Activated CD4-positive, alpha-beta T cell treated with anti-CD3 and anti-CD28 coated beads, Interleukin-2, amount 50 U/mL, for 1 hour (primary cell): ENCODE data around the gene DHRS13.
"Not testable (repeated sequence)": the region's sequence is repeated elsewhere in the genome, so short reads cannot be mapped to it uniquely, and the experiment has no call there.

Source experiments
- DNase-seq: peaks from one replicate; pipeline ENCODE4 v3.0.0-alpha.2; 2020

Gene DHRS13

GRCh38 chr17:28881533-28882056 is 21.3 kb downstream of the DHRS13 start:
- DNase-seq: no peak

GRCh38 chr17:28880572-28880945 is 22.3 kb downstream of the DHRS13 start:
- no peak for DNase-seq

GRCh38 chr17:28879886-28880571 is 22.9 kb downstream of the DHRS13 start:
- no peak for DNase-seq

GRCh38 chr17:28878981-28879380 is 23.9 kb downstream of the DHRS13 start:
- DNase-seq: no peak

GRCh38 chr17:28878158-28878910 is 24.5 kb downstream of the DHRS13 start:
- DNase-seq: no peak

- DNase-seq: not testable (repeated sequence)
These were observed 25.6 kb downstream of the DHRS13 start for GRCh38 chr17:28877150-28877711.

- DNase-seq: no peak
These were observed 26.9 kb downstream of the DHRS13 start for GRCh38 chr17:28875848-28876550.

- no peak for DNase-seq
These were observed 28.1 kb downstream of the DHRS13 start for GRCh38 chr17:28874750-28875149.

- no peak for DNase-seq
These were observed 29.0 kb downstream of the DHRS13 start for GRCh38 chr17:28873839-28874238.

- DNase-seq: peak; percentile 21
These were observed 31.8 kb downstream of the DHRS13 start for GRCh38 chr17:28871056-28871579.

GRCh38 chr17:28867276-28867675 is 35.6 kb downstream of the DHRS13 start:
- DNase-seq: no peak

GRCh38 chr17:28865946-28866752 is 36.7 kb downstream of the DHRS13 start:
- DNase-seq: no peak

- DNase-seq: no peak
These were observed 37.7 kb downstream of the DHRS13 start for GRCh38 chr17:28864991-28865849.

GRCh38 chr17:28863953-28864352 is 38.9 kb downstream of the DHRS13 start:
- DNase-seq: no peak

GRCh38 chr17:28862561-28862960 is 40.3 kb downstream of the DHRS13 start:
- no peak for DNase-seq

- no peak for DNase-seq
These were observed 41.3 kb downstream of the DHRS13 start for GRCh38 chr17:28861393-28862203.

- no peak for DNase-seq
These were observed 42.5 kb downstream of the DHRS13 start for GRCh38 chr17:28860363-28860808.

- DNase-seq: no peak
These were observed 44.0 kb downstream of the DHRS13 start for GRCh38 chr17:28858801-28859355.

GRCh38 chr17:28857905-28858800 is 44.7 kb downstream of the DHRS13 start:
- no peak for DNase-seq
